Measurements from ENCODE around the gene FGD1.
"Not testable (repeated sequence)": the region's sequence is repeated elsewhere in the genome, so short reads cannot be mapped to it uniquely, and the experiment has no call there.

The FGD1 gene

DNA sequence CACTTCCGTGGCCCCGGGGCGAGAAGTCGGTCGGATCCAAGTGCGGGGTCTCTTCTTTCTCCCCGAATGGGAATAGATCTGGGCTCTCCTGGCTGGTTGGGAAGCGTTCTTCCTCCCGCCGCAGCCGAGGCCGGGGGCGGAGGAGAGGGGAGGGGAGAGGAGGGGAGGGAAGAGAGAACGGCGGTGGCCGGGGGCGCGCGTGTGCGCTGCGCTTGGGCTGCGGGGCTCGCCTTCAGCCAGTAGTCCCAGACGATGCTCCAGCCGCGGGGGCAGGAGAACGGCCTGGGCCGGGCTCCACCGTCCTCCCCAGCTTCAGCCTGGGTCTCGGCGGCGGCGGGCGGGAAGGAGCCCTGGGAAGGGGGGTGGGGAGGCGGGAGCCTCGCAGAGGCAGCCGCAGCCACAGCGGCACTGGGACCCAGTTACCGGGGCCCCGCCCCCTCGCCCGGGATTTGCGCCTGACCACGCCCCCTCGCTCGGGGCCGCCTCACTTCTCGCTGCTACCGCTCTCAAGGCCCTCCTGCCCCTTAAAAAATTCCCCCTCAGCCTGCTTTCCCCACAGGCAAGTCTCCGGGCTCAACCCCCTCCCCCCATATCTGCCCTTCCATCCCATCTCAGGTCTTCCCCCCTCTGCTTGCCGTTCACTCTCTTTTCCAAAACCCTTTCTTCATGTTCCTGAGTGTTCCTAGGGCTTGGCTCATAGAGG, at the start of gene FGD1:
Gene FGD1, minus strand, starts transcription at position 421 of the 703 bp plus-strand sequence. CDS start 802 bp downstream, outside the sequence.
- peak; percentile 1 for DNase-seq (ENCODE audit: low read depth)

DNA sequence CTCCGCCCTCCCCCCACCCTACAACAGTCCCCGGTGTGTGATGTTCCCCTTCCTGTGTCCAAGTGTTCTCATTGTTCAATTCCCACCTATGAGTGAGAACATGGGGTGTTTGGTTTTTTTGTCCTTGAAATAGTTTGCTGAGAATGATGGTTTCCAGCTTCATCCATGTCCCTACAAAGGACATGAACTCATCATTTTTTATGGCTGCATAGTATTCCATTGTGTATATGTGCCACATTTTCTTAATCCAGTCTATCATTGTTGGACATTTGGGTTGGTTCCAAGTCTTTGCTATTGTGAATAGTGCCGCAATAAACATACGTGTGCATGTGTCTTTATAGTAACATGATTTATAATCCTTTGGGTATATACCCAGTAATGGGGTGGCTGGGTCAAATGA, 46.2 kb upstream of the FGD1 start:
- not testable (repeated sequence) for DNase-seq (ENCODE audit: low read depth)

DNA sequence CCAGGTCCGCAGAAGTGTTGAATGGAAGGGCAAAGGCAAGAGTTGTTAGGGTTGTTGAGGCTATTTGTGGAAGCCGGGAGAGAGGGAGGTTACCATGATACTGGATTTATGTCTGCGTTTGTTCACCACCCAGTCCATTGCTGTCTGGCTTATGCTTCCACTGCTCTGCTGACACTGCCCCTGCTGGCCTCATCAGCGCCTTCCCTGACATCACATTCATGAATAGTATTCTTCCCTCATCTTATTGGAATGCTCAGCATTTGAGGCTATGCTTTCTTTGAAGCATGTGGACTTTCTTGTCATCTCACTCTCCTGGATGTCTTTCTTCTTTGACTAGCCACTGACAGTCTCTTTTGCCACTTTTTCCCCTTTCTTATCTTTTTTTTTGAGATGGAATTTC, 44.3 kb upstream of the FGD1 start:
- DNase-seq (ENCODE audit: low read depth), result no peak

DNA sequence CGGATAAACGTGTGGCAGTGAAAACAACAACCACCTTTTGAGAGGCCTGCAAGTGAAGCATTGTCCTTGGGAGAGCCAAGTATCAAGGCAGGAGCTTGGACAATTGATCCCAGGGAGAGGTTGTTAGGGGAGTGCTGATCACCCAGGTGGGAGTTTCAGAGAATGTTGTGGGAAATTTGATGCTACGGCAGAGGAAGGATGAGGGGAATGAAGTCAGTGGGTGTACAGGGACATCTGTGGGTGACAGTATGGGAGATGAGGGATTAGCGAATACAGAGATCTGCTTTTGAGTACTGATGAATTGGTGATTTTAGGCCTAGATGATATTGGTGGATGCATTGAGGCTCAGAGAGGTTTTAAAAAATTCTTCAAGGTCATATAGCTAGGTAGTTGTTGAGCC, 38.2 kb upstream of the FGD1 start:
- no peak for DNase-seq (ENCODE audit: low read depth)

DNA sequence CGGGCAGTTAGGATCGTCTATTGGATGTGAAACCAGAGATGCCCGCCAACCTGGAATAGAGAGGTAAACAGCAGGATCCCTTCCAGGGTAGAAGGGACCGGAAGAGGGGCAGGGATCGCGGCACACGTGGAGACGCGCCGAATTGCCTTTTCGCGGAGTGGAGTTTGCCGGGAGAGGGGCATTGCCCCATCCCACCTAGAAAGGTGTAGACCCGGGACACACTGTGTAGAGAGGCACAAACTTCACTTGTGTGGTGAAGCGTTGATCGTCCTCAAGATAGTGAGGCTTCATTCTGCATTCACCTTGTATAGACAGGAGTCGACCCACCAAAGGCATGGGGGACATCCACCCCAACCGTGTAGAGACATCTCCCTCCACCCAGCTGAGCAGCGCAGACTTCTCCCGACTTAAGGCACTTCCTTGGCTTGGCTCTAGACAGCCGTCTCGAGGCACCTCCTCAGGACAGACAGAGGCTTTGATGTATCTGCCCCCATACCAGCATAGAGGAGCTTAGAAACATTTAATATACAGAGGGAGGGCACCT, 34.4 kb upstream of the FGD1 start:
- DNase-seq (ENCODE audit: low read depth), result no peak

DNA sequence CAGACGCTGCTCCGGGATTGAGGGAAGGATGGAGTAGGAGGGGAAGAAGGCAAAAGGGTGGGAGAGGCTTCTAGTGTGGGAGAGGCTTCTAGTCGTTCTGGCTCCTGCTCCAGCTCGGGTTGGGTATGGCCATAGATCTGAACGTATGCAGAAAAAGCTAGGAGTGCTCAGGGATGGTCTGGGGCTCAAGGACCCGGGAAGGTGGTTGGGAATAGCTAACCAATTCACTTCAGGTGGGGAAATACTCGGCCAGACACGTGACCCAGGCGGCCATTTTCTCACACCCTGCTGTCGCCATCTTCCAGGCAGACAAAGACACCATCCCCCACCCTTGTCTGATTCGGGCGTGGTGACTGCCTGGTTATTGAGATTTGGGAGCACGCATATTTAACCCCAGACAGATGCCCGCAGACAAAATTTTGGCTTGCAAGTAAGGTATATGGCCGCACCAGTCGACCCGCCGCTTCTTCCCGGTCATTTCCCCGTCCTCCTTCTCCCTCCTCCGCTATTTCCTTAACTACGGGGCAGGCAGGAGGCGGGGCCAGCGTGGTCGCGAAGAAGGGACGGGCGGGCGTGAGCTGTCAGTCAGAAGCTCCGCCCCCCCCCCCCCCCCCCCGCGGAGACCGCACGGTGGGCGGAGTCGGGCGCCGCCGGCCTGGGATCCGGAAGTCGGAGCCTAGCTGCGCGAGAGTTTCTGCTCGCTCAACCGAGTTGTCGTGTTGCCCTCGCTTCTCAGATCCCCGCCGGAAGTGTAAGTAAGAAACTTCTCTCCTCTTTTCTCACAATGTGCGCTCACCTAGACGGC, 33.7 kb upstream of the FGD1 start, which contains the start of gene GNL3L:
Gene GNL3L, plus strand, starts transcription at position 668 of the 805 bp plus-strand sequence. CDS start 2,348 bp downstream, outside the sequence.
- peak; percentile 51 for DNase-seq (ENCODE audit: low read depth)

DNA sequence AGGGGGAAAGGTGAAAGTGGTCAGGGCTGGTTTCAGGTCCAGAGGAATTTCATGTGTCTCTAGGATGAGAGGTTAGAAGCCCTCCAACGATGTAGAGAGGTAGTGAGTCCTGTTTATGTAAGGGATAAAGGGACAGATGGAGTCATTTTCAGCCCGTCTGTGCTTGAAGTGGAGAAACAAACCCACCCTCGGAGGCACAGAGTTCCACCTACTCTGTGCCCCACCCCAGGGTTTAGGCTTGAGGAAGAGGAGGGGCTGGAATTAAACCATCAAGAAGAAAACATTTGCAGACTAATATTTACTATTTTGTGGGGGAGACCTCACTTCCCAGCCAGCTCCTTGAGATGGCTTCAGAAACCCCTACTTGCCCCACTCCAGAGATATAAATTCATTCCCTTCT, 33.1 kb upstream of the FGD1 start:
- DNase-seq (ENCODE audit: low read depth), result no peak

DNA sequence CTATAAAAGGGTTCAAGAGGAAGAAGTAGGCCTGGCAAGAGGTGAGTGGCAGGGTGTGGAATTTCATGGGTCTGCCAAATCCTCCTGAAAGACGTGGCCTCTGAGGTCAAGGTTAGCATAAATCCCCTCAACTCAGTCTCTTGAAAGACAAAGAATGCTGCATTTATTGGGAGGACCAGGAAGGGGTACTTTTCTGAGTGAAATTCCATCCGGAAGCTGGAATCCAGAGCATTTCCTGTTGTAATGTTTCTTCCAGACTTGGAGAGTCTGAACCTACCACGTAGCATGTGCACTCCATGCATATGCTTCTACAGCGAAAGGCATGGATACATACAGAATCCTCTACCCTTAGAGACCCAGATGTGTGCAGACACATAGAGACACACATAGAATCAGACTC, 13.4 kb upstream of the FGD1 start:
- DNase-seq (ENCODE audit: low read depth), result no peak

DNA sequence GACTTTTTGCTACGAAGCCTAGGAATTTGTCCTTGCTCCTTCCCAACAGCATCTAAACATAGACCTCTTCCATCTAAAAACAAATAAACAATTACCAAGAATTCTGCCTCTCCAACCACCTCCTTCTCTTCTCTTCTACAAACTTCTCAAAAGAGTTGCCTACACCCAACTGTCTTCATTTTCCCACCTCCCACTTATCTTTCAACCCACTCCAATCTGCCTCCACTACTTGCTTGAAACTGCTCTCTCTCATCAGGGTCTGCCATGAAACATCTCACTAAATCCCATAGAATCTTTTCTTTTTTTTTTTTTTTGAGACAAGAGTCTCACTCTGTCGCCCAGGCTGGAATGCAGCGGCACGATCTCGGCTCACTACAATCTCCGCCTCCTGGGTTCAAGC, 902 bp upstream of the FGD1 start:
- DNase-seq (ENCODE audit: low read depth), result no peak

DNA sequence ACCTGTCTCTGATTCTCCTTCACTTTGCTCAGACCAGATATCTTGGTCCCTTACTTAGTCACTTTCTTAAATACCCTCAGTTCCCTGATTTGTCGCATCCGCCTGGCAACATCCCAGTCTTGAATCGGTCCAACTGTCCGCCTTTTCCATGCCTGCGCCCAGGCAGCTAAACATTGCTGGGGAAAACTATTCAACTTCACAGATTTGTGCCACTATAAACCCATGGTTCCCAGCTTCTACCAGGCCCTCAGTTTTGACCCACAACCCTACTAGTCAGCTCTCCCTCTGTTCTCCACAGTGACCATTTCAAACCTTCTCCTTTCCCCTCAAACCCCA, 451 bp upstream of the FGD1 start:
- no peak for DNase-seq (ENCODE audit: low read depth)

DNA sequence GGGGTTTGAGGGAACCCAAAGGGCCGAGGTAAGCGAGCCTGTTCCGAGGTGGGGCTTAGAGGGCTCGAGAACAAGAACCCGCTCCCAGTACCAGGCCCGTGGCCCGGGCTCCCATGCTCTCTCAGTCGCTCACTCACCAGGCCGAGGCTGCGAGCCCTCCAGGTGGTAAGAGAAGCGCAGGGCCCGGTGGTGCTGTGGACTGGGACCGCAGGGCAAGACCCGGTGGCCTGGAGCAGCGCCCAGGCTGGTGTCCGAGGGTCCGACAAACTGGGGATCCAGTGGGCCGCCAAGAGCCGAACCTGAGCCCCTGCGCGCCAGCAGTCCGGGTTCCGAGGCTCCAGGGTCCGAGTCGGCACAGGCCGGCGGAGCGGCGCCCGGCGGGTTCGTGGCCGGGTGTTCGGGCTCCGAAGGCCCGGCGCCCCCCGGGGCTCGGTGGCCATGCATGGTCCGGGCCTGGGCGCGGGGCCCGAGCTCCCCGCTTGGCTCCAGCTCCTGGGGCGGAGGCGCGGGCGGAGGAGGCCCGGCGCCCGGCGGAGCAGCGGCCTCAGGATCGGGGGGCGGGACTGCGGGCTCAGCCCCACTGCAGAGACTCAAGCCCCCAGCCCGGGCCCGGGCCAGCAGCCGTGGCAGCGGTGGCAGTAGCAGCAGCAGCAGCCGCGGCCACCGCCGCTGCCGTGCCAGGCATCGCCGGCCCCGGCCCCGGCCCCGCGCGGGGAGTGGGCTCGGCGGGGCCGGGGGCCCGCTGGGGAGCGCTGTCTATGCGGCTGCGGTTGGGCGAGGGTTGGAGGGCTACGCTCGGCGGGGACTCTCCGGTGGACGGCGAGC, 833 bp downstream of the FGD1 start:
- DNase-seq (ENCODE audit: low read depth), result no peak

DNA sequence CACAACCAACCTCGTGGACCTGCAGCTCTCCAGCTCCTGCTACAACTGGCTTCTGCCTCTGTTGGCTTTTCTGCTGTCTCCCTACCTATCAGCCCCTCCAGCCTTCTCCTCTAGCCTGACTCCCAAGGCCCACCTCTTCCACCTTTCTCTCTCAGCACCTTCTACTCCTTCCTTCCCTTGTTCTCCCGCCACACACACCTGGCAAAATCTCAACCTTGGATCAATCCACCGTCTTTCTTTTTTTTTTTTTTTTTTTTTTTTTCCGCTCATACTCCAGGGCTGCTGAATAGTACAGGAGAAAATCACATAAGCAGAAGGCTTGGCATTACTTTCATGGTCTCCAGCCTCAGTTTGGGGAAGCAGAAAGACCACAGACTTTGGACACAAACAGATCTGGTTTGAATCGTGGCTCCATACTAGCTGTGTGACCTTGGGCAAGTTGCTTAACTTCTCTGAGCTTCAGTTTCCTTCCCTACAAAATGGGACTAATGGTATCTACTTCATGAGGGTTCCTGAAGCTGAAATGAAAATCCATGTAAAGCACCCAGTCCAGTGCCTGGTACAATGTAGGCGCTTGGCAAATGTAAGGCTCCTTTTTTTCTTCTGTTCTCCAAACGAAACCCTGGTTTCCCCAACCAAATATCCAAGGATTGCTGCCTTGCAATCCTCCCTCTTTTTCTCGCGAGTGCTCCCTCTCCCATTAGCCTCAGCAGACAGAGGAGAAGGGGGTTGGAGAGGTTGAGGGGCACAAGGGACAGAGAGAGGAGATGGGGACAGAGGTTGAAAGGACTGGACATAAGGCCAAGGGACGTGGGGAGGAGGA, 1.7 kb downstream of the FGD1 start:
- no peak for DNase-seq (ENCODE audit: low read depth)

DNA sequence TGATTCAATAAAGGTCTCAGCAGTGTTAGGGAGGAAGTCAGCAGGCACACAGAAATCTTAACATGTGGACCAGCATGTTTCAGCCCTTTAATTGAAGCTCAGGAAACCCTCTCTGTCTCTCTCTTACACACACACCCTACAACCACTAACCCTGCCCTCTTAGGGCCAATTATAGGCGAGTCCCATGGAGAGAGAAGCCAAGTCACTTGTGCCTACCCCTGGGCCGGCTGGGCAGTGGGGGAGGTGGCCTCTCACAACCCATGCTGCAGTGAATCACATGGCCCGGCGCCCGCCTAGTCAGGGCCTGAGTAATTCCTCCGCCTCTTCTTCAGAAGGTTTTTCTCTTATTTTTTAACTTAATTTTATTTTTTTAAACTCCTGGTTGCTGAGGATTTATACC, 3.7 kb downstream of the FGD1 start:
- DNase-seq (ENCODE audit: low read depth), result no peak

DNA sequence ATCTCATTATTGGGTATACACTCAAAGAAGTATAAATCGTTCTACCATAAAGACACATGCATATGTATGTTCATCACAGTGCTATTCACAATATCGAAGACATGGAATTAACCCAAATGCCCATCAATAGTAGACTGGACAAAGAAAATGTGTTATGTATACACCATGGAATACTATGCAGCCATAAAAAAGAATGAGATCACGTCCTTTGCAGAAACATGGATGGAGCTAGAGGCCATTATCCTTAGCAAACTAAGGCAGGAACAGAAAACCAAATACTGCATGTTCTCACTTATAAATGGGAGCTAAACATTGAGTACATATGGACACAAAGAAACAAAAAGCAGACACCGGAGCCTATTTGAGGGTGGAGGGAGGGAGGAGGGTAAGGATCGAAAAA, 6.2 kb downstream of the FGD1 start:
- not testable (repeated sequence) for DNase-seq (ENCODE audit: low read depth)

DNA sequence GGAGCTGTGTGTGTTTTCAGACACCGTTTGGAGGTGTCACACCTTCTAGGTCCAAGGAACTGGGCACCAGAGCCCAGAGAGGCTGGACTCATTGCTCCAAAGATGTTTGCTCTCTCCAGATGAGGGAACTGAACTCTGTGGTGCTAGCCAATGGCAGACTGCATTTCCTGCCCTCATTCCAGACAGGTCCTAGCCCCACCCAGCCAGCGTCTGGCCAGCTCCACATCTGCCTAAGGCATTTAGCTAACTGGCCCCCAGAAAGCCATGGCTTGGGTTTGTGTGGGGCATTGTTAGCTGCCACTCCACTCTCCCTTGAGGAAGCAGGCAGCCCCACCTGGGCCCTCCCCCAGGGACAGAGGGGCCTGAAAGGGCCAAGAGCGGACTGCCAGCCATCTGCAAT, 11.4 kb downstream of the FGD1 start:
- no peak for DNase-seq (ENCODE audit: low read depth)

DNA sequence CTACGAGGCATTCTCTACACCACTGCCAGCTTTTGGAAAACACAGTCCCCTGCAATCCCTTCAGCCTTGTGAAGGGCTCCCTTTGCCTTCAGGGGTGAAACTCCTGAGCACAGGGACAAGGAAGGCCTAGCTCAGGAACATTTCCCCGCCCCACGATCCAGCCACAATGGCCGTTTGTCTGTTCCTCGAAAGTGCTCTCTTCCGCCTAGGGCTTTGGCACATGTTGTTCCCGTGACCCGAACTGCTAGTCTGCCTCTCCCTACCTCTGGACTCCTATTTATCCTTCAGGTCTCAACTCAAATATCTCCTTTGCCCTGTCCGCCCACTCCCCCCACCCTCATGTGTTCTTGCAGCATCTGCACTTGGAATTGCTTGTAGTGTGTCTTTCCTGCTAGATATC, 12.1 kb downstream of the FGD1 start:
- no peak for DNase-seq (ENCODE audit: low read depth)

DNA sequence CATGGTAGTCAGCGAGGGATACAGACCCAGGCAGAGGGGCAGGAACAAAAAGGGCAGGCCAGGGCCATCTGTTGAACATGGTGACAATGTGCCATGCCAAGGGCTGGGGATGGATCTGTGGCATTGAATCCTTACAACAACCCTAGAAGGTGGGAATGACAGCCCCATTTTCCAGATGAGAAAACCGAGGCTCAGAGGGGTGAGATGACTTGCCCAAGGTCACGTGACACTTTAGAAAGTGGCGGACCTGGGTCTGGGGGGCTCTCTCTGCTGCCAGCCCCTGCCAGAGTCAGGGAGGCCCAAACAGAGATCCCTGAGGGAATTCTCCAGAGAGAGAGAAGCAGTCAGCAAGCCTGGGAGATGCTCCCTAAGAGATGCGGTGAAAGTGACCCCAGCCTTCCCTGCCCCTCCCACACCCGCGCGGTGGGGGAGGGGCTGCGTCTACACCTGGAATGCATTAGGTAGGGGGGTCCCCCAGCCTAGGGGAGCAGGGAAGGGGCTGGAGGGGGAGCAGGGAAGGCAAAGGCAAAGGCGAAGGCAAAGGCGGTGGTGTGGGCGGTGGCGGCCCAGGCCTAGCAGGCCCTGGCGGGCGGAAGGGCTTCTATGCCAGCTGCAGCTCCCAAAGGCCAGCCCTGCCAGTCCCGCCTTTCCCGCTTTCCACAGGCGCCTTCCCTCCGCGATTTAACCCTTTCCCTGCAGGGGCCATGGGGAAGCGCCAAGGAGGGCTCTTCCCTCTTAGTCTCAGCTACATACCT, 13.0 kb downstream of the FGD1 start:
- DNase-seq (ENCODE audit: low read depth), result no peak

DNA sequence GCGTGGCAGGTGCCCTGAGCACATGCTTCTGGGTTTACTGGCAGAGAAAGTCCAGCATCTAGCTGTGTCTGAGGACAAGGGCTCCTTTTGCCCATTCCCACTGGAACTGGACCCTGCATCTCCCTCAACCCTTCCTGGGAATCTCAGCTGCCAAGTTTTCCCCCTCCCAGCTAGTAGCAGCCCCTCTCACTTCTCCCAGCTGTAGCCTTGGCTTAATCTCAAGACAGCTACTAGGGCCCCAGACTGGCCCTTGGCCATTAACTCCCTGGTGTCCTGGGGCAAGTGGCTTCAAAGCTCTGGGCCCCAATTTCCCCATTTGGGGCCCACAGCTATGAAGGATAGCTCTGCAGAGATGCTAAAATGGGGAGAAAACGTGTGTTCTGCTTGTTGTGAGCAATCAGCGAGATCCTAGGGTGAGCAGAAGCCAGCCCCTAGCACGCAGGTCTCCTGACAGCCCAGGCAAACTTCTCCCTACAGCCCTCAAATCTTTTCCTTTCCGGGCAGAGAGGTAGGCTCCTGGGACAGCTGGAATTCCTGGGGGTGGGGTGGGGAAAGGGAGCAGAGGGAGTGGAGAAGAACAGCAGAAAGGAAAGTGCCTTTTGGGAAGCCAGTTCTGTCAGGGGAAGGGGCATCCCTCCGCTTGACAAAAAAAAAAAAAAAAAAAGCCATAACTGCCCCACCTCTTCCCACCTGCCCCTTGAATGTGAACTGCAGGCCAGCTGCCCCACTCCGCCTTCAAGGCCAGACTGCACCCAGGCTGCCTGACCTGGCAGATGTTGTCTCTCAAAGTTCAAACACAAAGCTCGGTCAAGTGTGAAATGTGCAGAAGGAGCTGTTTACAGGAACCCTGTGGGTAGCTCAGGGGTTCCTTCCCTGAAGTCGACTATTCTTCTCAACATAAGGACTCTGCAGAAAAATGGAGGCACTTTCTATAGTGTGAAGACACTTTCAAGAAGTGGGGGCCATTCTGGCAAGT, 16.6 kb downstream of the FGD1 start:
- DNase-seq (ENCODE audit: low read depth), result no peak

DNA sequence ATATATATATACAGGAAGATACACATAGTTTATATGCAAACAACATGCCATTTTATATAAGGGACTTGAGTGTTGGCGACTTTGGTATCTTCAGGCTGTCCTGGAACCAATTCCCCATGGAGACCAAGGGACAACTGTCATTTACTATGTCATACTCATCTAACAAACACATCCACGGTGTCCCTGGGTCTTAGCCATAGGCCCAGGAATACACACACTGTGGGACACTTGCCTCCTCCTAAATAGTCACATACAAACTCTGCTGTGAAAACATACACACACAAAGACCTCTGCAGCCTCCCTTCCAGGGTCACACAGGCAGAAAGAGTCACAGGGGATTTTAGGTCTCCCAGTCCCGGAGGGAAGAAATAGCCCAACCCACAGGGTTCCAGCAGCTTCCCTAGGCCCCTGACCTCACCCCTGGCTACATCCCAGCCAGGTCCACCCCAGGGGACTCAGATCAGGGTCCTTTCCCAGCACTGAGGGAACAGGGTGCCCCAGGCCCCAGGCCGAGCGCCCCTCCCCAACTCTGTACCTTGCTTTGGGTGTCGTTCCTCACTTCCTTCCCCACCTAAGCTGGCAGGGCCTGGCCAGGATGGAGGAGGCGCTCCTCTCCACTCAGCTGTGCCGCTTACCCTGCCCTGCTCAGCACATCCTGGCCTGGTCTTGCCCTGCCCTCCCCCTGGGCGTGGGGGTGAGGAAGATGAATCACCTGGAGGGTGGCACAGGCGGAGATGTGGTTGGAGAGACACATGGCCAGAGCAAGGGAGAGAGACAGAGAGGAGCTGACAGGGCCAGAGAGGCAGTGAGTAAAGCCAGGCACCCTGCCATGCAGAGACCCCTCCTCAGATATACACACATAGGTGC, 21.8 kb downstream of the FGD1 start:
- DNase-seq (ENCODE audit: low read depth), result no peak
